H1 (cell line): Measurements from ENCODE around the gene ZBTB25. TPM values are rescaled to one million over a fixed set of nuclear protein-coding genes. Genes with fewer than 3 reads are reported as not detected.

Experiments used
- CTCF ChIA-PET: fragments of 300-600 bp; sonication (Branson Sonifier 250); formaldehyde crosslinking; loops from one replicate; lab custom pipeline; 2021; ENCODE audit not compliant: partially characterized antibody; lab: Charles Lee
- POLR2A ChIA-PET: fragments of 300-600 bp; sonication (Branson Sonifier 250); formaldehyde crosslinking; loops from one replicate; lab custom pipeline; 2021; ENCODE audit warnings: inconsistent platforms; ENCODE audit not compliant: partially characterized antibody; lab: Charles Lee
- DNase-seq, 2 experiments: peaks; one replicate each; pipeline versions ENCODE4 v3.0.0 to v3.0.0-alpha.2; 2010 to 2022; ENCODE audit warnings: low spot score in 2 of 2, low read depth in 1 of 2, mixed read lengths in 1 of 2
- FAIRE-seq: peaks from 2 replicates; lab custom pipeline; 2011; peaks lifted over from hg19 to GRCh38; lab: Jason Lieb, UNC
- H2AFZ ChIP-seq: 2 replicates; pipeline ENCODE4 v1.8.1; 2012; ENCODE audit warnings: low read length, inconsistent platforms
- H2AK5ac ChIP-seq: 2 replicates; pipeline ENCODE4 v1.6.1; 2013; ENCODE audit warnings: low read depth, low read length
- H2BK120ac ChIP-seq: replicated peaks from 2 replicates; pipeline ENCODE3; 2013; ENCODE audit warnings: low read depth, low read length, inconsistent platforms
- H2BK12ac ChIP-seq: 2 replicates; pipeline ENCODE4 v1.6.1; 2013; ENCODE audit warnings: low read depth, low read length
- H2BK15ac ChIP-seq: 2 replicates; pipeline ENCODE4 v1.6.1; 2013; ENCODE audit warnings: low read length
- H2BK20ac ChIP-seq: 2 replicates; pipeline ENCODE4 v1.6.1; 2013; ENCODE audit warnings: low read length
- H2BK5ac ChIP-seq: 2 replicates; pipeline ENCODE4 v1.6.1; 2013; ENCODE audit warnings: low read depth, low read length
- H3K14ac ChIP-seq: 2 replicates; pipeline ENCODE4 v1.6.1; 2013; ENCODE audit warnings: inconsistent platforms; ENCODE audit not compliant: insufficient read length
- H3K18ac ChIP-seq: 2 replicates; pipeline ENCODE4 v1.6.1; 2013; ENCODE audit warnings: low read length; ENCODE audit errors: extremely low read depth
- H3K23ac ChIP-seq: 2 replicates; pipeline ENCODE4 v1.6.1; 2013; ENCODE audit warnings: inconsistent platforms; ENCODE audit not compliant: insufficient read length
- H3K23me2 ChIP-seq: 2 replicates; pipeline ENCODE4 v1.6.1; 2013; ENCODE audit warnings: low read depth, low read length
- H3K27ac ChIP-seq: 2 replicates; pipeline ENCODE4 v1.6.1; 2011; ENCODE audit warnings: low read depth, low read length, inconsistent platforms
- H3K27me3 ChIP-seq, 4 experiments: replicated peaks in 1 of 4; 1 replicate in 1 of 4; 2 replicates in 3 of 4; pipeline versions ENCODE4 v1.6.1 to v1.8.1; 2011 to 2013; ENCODE audit warnings: low read length in 3 of 4, mild to moderate bottlenecking in 3 of 4, inconsistent platforms in 2 of 4, mixed read lengths in 2 of 4, moderate library complexity in 1 of 4; ENCODE audit not compliant: control insufficient read depth in 3 of 4, insufficient read depth in 3 of 4; ENCODE audit errors: extremely low read depth in 1 of 4
- H3K36me3 ChIP-seq, 4 experiments: 2 replicates each; pipeline versions ENCODE4 v1.6.1 to v1.8.1; 2011 to 2013; ENCODE audit warnings: mild to moderate bottlenecking in 4 of 4, low read length in 3 of 4, moderate library complexity in 2 of 4, control low read depth in 1 of 4, inconsistent platforms in 1 of 4; ENCODE audit not compliant: insufficient read depth in 4 of 4, control insufficient read depth in 2 of 4
- H3K4ac ChIP-seq: replicated peaks from 2 replicates; pipeline ENCODE3; 2013; ENCODE audit warnings: low read length, low read depth, mixed read lengths, inconsistent platforms; ENCODE audit not compliant: insufficient read length
- H3K4me1 ChIP-seq, 4 experiments: replicated peaks in 1 of 4; 1 replicate in 1 of 4; 2 replicates in 3 of 4; pipeline versions ENCODE4 v1.6.1 to v1.8.1; 2011 to 2013; ENCODE audit warnings: low read length in 3 of 4, inconsistent platforms in 2 of 4, mixed read lengths in 1 of 4; ENCODE audit not compliant: insufficient read depth in 4 of 4, control insufficient read depth in 3 of 4
- H3K4me2 ChIP-seq, 2 experiments: 2 replicates each; pipeline versions ENCODE4 v1.6.1 to v1.8.1; 2011 to 2013; ENCODE audit warnings: low read depth in 2 of 2, low read length in 2 of 2, control low read depth in 1 of 2, inconsistent platforms in 1 of 2, mild to moderate bottlenecking in 1 of 2; ENCODE audit not compliant: insufficient read depth in 1 of 2
- H3K4me3 ChIP-seq, 4 experiments: fragments of 200-600, 300-600 bp in 1 of 4; sonication (generic), shearing (Covaris generic), sonication (Bioruptor Twin) in 1 of 4; 2 replicates each; pipeline versions ENCODE4 v1.5.1 to v1.8.1; 2011 to 2016; ENCODE audit warnings: low read length in 4 of 4, low read depth in 3 of 4, control low read depth in 2 of 4, inconsistent platforms in 2 of 4, mild to moderate bottlenecking in 2 of 4, mixed read lengths in 1 of 4, moderate library complexity in 1 of 4; ENCODE audit not compliant: insufficient read depth in 2 of 4; ENCODE audit errors: extremely low read depth in 1 of 4
- H3K56ac ChIP-seq: replicated peaks from 2 replicates; pipeline ENCODE3; 2013; ENCODE audit warnings: low read depth, mild to moderate bottlenecking, mixed read lengths, low read length, inconsistent platforms; ENCODE audit not compliant: insufficient read length
- H3K79me1 ChIP-seq: 2 replicates; pipeline ENCODE4 v1.6.1; 2013; ENCODE audit warnings: low read depth, low read length, control low read depth
- H3K79me2 ChIP-seq, 2 experiments: 2 replicates each; pipeline versions ENCODE4 v1.6.1 to v1.8.1; 2012 to 2013; ENCODE audit warnings: low read length in 2 of 2, mild to moderate bottlenecking in 2 of 2, inconsistent platforms in 1 of 2; ENCODE audit not compliant: insufficient read depth in 2 of 2, control insufficient read depth in 1 of 2
- H3K9ac ChIP-seq, 4 experiments: replicated peaks in 1 of 4; 1 replicate in 1 of 4; 2 replicates in 3 of 4; pipeline versions ENCODE4 v1.6.1 to v1.8.1; 2011 to 2013; ENCODE audit warnings: low read depth in 3 of 4, low read length in 3 of 4, control low read depth in 2 of 4, mild to moderate bottlenecking in 2 of 4, moderate library complexity in 2 of 4, inconsistent platforms in 1 of 4; ENCODE audit errors: extremely low read depth in 1 of 4
- H3K9me3 ChIP-seq, 2 experiments: 2 replicates each; pipeline versions ENCODE4 v1.6.1 to v1.8.1; 2012 to 2013; ENCODE audit warnings: mild to moderate bottlenecking in 2 of 2, moderate library complexity in 2 of 2, control low read depth in 1 of 2, inconsistent platforms in 1 of 2, low read depth in 1 of 2, low read length in 1 of 2, mixed read lengths in 1 of 2; ENCODE audit not compliant: insufficient read depth in 2 of 2
- H4K20me1 ChIP-seq, 2 experiments: replicated peaks in 1 of 2; 2 replicates each; pipeline versions ENCODE3 to v1.8.1; 2011 to 2013; ENCODE audit warnings: inconsistent platforms in 2 of 2, low read length in 2 of 2, mild to moderate bottlenecking in 1 of 2; ENCODE audit not compliant: insufficient read depth in 2 of 2, control insufficient read depth in 1 of 2
- H4K5ac ChIP-seq: 2 replicates; pipeline ENCODE4 v1.6.1; 2013; ENCODE audit warnings: low read length, low read depth, mixed read lengths, inconsistent platforms; ENCODE audit not compliant: insufficient read length
- H4K8ac ChIP-seq: 2 replicates; pipeline ENCODE4 v1.8.0; 2013; ENCODE audit warnings: mild to moderate bottlenecking, moderate library complexity, low read length, inconsistent platforms; ENCODE audit not compliant: insufficient read depth; ENCODE audit errors: extremely low read depth
- H4K91ac ChIP-seq: replicated peaks from 2 replicates; pipeline ENCODE3; 2013; ENCODE audit warnings: low read length, mixed read lengths, inconsistent platforms; ENCODE audit not compliant: insufficient read length
- ASH2L ChIP-seq: fragments of 200-600, 300-600 bp; sonication (generic); IDR thresholded peaks from one replicate; pipeline ENCODE4 v1.7.1; 2017; ENCODE audit warnings: low read length
- FOSL1 ChIP-seq: IDR thresholded peaks from 2 replicates; pipeline ENCODE4 v1.6.1; 2011; ENCODE audit warnings: mild to moderate bottlenecking, low read depth, low read length, moderate library complexity; ENCODE audit not compliant: insufficient read depth
- KDM5A ChIP-seq: fragments of 200-600 bp; IDR thresholded peaks from 2 replicates; pipeline ENCODE4 v1.7.1; 2012; ENCODE audit warnings: mild to moderate bottlenecking, low read length, inconsistent platforms, mixed read lengths
- SP1 ChIP-seq: IDR thresholded peaks from 2 replicates; pipeline ENCODE4 v1.6.1; 2011; ENCODE audit warnings: low read depth, low read length
- WGBS, 2 experiments: shearing (Covaris generic) in 1 of 2; methylation state at CpG; one replicate each; pipeline versions ENCODE4 v1.1.6 to v1.1.7; 2013 to 2015; ENCODE audit warnings: low lambda C conversion rate in 2 of 2, mixed read lengths in 2 of 2, inconsistent platforms in 1 of 2, low coverage in 1 of 2, missing lambda C conversion rate in 1 of 2; ENCODE audit not compliant: insufficient replicate concordance in 2 of 2, insufficient coverage in 1 of 2, insufficient read length in 1 of 2; ENCODE audit errors: extremely low coverage in 1 of 2, missing lambda C conversion rate in 1 of 2; 5-methylcytosine and 5-hydroxymethylcytosine counted together
- polyA plus RNA-seq, 7 experiments: library from polyadenylated mRNA; depleted of rRNA in 3 of 7; stranded (reverse) in 5 of 7; unstranded in 2 of 7; fragments of >200 nt in 5 of 7; fragments of 200-250 nt in 2 of 7; gene quantifications; 1 replicate in 5 of 7; 2 replicates in 1 of 7; 4 replicates in 1 of 7; pipeline versions ENCODE4 v1.2.1 to v1.2.3, GENCODE V29; 2011 to 2013; ENCODE audit warnings: missing spikeins in 2 of 7, mixed read lengths in 2 of 7
- total RNA-seq: library from RNA; stranded (reverse); fragmentation: NEBNext Ultra II Directional; extraction: Animal tissue kit (Norgen Biotek cat#: 25700); gene quantifications from 2 replicates; pipeline ENCODE4 v1.2.1, GENCODE V29; 2021

The ZBTB25 gene
- total and polyA plus RNA-seq, 2 of the 8 experiments (the other 6 are each of a cell fraction or from before 2014, with no cell fraction given): 5.4 to 11.4 TPM

- Histone ChIP-seq H3K4ac (no peak overlapping the region), H3K23ac (no peak overlapping the region), H3K23me2 (no peaks in the 10 kb centered on the region), H3K9me3 (no peaks in the 10 kb centered on the region), H3K27ac (no peak overlapping the region), H3K79me2 (no peaks in the 10 kb centered on the region), H4K8ac (peak overlapping the region; percentile 37; the same call in 1 of the 2 replicates), H2BK120ac (no peak overlapping the region), H4K20me1 (peaks cover 0 to 3% of the 10 kb centered on the region in 2 experiments), H3K4me3 (no peak overlapping the region), H3K27me3 (no peaks in the 10 kb centered on the region), H2BK12ac (no peak overlapping the region), H3K14ac (no peak overlapping the region), H3K4me1 (no peaks in the 10 kb centered on the region), H2BK5ac (no peak overlapping the region), H2BK15ac (no peak overlapping the region), H3K4me2 (no peak overlapping the region), H3K79me1 (0 out of 2 replicates have a peak, but pooled peaks cover 3% of the 10 kb centered on the region), H3K9ac (no peak overlapping the region), H2BK20ac (no peak overlapping the region), H2AFZ (no peak overlapping the region), H4K5ac (no peak overlapping the region), H4K91ac (no peak overlapping the region), H2AK5ac (no peak overlapping the region), H3K56ac (no peak overlapping the region), H3K36me3 (peaks cover 17 to 84% (median 69%) of the 10 kb centered on the region in 4 experiments), H3K18ac (no peak overlapping the region)
- FAIRE-seq: no peak
- ChIA-PET CTCF (interaction anchor here (0.5 to 7.6 kb wide), 6 partner anchors 12 to 959 kb away, joined by 3 to 74 read pairs (median 4); no protein-coding TSS in a partner anchor), POLR2A (interaction anchor here (1.0 to 2.5 kb wide), 3 partner anchors 9 to 21 kb away, joined by 3 to 6 read pairs (median 4); no protein-coding TSS in a partner anchor)
- whole genome bisulfite sequencing, 2 experiments: 88% methylated on average over 7 of the region's 7 CpGs; no CpG with 5 or more reads in 1 of the 2 experiments
- DNase-seq: no peak
- TF ChIP-seq FOSL1: no peak
- no peak for TF ChIP-seq KDM5A
- TF ChIP-seq ASH2L: no peak
- TF ChIP-seq SP1: no peak
Measured at GRCh38 chr14:64419003-64419402, 84.6 kb downstream of the ZBTB25 start.
